HEK293T (cell line): ENCODE data around the gene GPS1.
A peak's percentile ranks its signal among the peaks of the same experiment; 100 is the strongest.

Source experiments
- CTCF ChIA-PET: fragments of 350-600 bp; formaldehyde crosslinking; extraction: SDS; loops from one replicate; lab custom pipeline; 2021; ENCODE audit warnings: antibody characterized with exemption, inconsistent platforms; lab: Yijun Ruan, JAX
- POLR2A ChIA-PET: fragments of 350-600 bp; formaldehyde crosslinking; extraction: SDS; loops from one replicate; lab custom pipeline; 2020; ENCODE audit warnings: antibody characterized with exemption, inconsistent platforms; lab: Yijun Ruan, JAX
- DNase-seq: peaks from one replicate; pipeline ENCODE4 v3.0.0; 2012; ENCODE audit warnings: mixed read lengths; ENCODE audit errors: extremely low spot score
- ARNT ChIP-seq: fragments of 450-650 bp; IDR thresholded peaks from 2 replicates; pipeline ENCODE4 v1.6.1; 2017; ENCODE audit warnings: mild to moderate bottlenecking
- BHLHE40 ChIP-seq: fragments of 450-650 bp; IDR thresholded peaks from 2 replicates; pipeline ENCODE4 v1.6.1; 2016; ENCODE audit warnings: mild to moderate bottlenecking, moderate library complexity, borderline replicate concordance
- CTBP1 ChIP-seq: fragments of 450-650 bp; IDR thresholded peaks from 2 replicates; pipeline ENCODE4 v1.6.1; 2016; ENCODE audit warnings: borderline replicate concordance
- ELF4 ChIP-seq: fragments of 450-650 bp; IDR thresholded peaks from 2 replicates; pipeline ENCODE4 v1.6.1; 2017; ENCODE audit warnings: antibody characterized with exemption
- FOXA1 ChIP-seq: fragments of 450-650 bp; IDR thresholded peaks from 2 replicates; pipeline ENCODE4 v1.6.1; 2016; ENCODE audit warnings: mild to moderate bottlenecking
- FOXK2 ChIP-seq: fragments of 450-650 bp; IDR thresholded peaks from 2 replicates; pipeline ENCODE4 v1.6.1; 2016; ENCODE audit warnings: mild to moderate bottlenecking
- FOXM1 ChIP-seq: fragments of 450-650 bp; IDR thresholded peaks from 2 replicates; pipeline ENCODE4 v1.6.1; 2017; ENCODE audit warnings: mild to moderate bottlenecking, borderline replicate concordance
- HDGF ChIP-seq: fragments of 450-650 bp; IDR thresholded peaks from 2 replicates; pipeline ENCODE4 v1.6.1; 2017; ENCODE audit warnings: antibody characterized with exemption, borderline replicate concordance
- L3MBTL2 ChIP-seq: fragments of 450-650 bp; conservative IDR thresholded peaks from 2 replicates; pipeline ENCODE4 v1.6.1; 2016; ENCODE audit warnings: mild to moderate bottlenecking
- LEF1 ChIP-seq: fragments of 450-650 bp; IDR thresholded peaks from 2 replicates; pipeline ENCODE4 v1.6.1; 2017; ENCODE audit warnings: mild to moderate bottlenecking, borderline replicate concordance
- NFRKB ChIP-seq: fragments of 450-650 bp; IDR thresholded peaks from 2 replicates; pipeline ENCODE4 v1.6.1; 2016; ENCODE audit warnings: mild to moderate bottlenecking, moderate library complexity
- SP1 ChIP-seq: fragments of 450-650 bp; IDR thresholded peaks from 2 replicates; pipeline ENCODE4 v1.6.1; 2017
- SUZ12 ChIP-seq: fragments of 450-650 bp; IDR thresholded peaks from 2 replicates; pipeline ENCODE4 v1.6.1; 2016; ENCODE audit warnings: mild to moderate bottlenecking
- TARDBP ChIP-seq: fragments of 450-650 bp; IDR thresholded peaks from 2 replicates; pipeline ENCODE4 v1.6.1; 2016
- ZNF384 ChIP-seq: fragments of 450-650 bp; IDR thresholded peaks from 2 replicates; pipeline ENCODE4 v1.6.1; 2016
- TF ChIP-seq, protein P1 (sequence below): fragments of 450-650 bp; IDR thresholded peaks from 2 replicates; pipeline ENCODE4 v1.6.1; 2016

GPS1 gene

DNA sequence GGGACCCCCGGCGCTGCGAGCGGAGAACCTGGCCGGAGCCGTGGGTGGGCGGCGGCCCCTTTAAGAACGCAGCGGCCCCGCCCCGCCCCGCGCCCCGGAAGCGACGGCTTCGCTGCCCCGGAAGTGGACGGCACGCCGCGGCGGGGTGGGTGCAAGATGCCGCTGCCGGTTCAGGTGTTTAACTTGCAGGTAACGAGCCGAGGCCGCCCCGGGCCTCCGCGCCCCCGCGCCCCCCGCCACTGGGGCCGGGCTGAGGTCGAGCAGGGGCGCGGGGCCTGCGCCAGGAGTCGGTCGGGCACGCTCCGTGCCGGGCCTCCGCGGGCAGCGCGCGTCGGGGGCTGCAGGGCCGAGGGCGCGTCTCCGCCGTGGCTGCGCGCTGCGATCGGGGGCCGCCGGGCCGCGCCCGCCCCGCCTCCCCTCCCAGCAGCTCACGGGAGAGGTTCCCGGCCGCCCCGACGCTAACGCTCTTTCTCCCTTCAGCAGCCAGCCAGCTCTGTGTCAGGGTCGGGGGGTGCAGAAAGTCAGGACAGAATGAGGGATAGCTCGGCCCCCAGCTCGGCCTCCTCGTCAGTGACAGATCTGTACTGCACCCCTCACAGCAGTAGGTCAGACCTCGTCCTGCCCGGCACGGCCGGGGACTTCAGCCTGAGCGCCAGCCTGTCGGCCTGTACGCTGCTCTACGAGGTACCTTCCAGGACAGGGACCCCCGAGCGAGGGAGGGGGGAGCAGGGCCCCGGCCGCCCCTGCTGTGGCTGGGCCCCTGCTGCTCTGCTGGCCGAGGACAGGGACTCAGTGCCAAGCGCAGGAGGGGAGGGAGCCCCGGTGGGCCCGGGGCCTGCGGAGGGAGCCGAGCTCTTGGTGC, at the start of gene GPS1, which contains the start of gene RFNG:
Gene GPS1, plus strand, starts transcription at position 123 of the 862 bp plus-strand sequence. Its CDS starts 34 bp downstream, at position 157.
Gene RFNG, minus strand, starts transcription at position 36 of the 862 bp plus-strand sequence. CDS start 45 bp downstream, outside the sequence.
- CTCF ChIA-PET, result no interaction called here
- POLR2A ChIA-PET, result interaction anchor here (0.9 to 6.3 kb wide), 5 partner anchors 12 to 46 kb away, joined by 3 to 46 read pairs (median 6); partner anchors contain the start of genes CENPX, DCXR, DUS1L and FASN
- peak; percentile 85 for DNase-seq
- no peak for TF ChIP-seq NFRKB
- TF ChIP-seq SP1, result no peak
- no peak for TF ChIP-seq TARDBP
- no peak for TF ChIP-seq SUZ12
- no peak for TF ChIP-seq L3MBTL2
- TF ChIP-seq HDGF, result no peak
- no peak for TF ChIP-seq LEF1
- TF ChIP-seq ARNT, result no peak
- no peak for TF ChIP-seq ZNF384
- TF ChIP-seq, protein P1, sequence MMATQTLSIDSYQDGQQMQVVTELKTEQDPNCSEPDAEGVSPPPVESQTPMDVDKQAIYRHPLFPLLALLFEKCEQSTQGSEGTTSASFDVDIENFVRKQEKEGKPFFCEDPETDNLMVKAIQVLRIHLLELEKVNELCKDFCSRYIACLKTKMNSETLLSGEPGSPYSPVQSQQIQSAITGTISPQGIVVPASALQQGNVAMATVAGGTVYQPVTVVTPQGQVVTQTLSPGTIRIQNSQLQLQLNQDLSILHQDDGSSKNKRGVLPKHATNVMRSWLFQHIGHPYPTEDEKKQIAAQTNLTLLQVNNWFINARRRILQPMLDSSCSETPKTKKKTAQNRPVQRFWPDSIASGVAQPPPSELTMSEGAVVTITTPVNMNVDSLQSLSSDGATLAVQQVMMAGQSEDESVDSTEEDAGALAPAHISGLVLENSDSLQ, result no peak
- no peak for TF ChIP-seq CTBP1
- no peak for TF ChIP-seq FOXK2
- no peak for TF ChIP-seq FOXA1
- no peak for TF ChIP-seq FOXM1
- TF ChIP-seq ELF4, result no peak
- TF ChIP-seq BHLHE40, result no peak

DNA sequence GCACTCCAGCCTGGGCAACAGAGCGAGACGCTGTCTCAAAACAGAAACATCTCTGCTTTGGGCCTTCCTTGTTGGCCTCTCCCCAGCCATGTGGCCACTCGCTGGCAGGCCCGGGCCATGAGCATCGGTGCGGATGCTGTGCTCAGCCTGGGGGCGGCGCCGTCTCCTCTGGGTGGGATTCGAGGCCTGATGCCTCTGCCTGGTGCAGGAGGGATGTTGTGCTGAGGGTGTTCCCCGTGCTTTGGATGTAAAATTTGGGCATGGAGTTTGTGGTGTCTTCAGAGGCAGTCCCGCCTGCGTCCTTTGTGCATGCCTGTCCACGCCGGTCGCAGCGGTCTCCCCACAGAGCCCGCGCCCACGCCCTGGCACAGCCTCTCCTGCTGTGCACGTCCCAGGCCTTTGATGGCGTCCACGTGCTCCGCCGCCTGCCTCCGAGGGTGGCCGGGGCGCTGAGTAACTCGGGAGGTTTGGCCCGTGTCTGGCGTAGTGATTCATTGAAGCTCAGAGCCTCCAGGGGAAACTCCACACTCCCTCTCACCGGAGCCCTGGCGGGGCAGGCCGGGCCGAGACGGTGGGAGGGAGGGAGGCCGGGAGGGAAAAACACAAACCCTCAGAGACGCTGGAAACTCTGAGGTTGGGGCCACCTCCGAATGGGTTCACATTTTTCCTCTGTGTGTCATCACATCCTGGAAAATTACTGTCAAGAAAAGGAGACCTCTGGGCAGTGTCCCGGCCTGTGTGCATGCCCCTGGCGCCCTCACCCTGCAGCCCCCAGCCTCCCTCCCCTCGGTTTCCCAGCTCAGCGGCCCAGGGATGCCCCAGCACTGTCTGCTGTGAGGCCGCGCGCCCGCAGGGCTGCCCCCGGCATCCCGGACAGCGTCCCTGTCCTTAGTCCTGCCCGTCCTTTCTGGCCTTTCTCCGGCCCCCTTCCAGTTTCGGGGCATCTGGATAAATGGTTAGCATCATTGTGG, 48.0 kb upstream of the GPS1 start:
- no peak for DNase-seq
- ChIA-PET POLR2A (no interaction called here), CTCF (no interaction called here)
- TF ChIP-seq CTBP1, result no peak
- no peak for TF ChIP-seq BHLHE40
- TF ChIP-seq, protein P1, result no peak
- TF ChIP-seq ARNT, result no peak
- no peak for TF ChIP-seq FOXM1
- no peak for TF ChIP-seq SP1
- TF ChIP-seq SUZ12, result no peak
- no peak for TF ChIP-seq FOXK2
- TF ChIP-seq NFRKB, result no peak
- TF ChIP-seq HDGF, result no peak

DNA sequence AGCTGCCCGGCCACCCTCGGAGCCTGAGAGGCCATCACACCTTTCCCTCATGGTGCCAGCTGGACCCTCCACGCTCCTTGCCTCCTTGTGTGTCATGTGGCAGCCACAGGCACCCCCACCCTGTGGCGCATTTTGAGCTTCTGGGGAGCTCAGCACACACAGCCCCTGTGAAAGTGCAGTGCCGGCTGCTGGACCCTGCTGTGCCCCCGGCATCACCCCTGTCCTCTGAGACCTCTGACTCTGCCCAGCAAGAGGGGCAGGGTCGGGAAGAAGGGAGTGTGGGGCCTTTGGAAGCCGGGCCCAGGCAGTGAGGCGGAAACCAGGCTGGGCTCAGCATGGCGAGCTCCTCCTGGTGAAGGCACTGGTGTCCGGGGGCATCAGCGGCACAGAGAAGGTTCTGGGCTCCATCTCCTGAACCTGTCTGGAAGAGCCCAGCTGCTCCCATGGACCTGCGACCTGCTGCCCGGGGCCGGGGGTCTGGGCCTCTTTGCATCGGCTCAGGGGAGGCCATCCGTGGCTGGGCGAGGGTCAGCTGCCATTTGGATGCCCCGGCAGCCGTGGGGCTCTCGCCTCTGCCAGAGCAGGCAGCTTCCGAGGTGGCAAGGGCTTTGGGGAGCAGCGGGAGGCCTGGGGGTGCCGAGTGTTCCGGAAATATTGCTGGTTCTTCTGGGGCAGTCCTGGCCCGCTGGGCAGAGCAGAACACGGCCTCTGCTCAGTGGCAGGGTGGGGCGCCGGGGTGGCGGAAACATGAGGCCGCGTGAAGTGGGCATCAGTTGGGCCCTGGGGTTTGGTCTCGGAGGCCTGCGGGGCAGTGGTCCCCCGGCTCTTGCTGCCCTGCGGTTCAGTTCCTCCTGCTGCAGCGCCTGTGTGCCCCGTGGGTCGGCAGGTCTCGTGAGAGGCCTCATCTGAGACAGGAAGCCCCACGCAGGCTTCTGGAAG, 46.9 kb upstream of the GPS1 start:
- TF ChIP-seq FOXM1 (no peak), SP1 (no peak), LEF1 (no peak), SUZ12 (no peak)
- ChIA-PET CTCF (no interaction called here), POLR2A (no interaction called here)
- no peak for DNase-seq

DNA sequence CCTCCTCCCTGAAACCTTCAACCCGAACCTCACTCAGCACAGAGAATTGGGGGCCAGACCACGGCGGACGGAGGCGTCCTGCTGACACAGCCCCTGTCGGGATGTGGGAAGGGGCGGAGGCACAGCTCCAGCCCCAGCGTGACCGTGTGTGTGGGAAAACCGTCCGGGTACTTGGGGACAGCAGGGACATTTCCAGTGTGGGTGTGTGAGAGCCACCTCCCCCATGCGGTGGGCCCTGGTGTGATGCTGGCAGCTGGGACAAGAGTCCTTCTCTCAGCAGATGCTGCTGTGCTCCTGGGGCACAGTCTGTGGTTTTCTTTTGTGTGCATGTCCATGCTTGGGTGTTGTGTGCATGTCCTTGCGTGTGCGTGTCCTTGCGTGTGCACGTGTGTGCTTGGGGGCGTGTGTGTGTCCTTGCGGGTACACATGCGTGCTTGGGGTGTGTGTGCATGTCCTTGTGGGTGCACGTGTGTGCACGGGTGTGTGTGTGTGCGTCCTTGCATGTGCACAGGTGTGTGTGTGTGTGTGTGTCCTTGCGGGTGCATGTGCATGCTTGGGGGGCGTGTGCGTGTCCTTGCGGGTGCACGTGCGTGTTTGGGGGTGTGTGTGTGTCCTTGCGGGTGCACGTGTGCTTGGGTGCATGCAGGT, 45.9 kb upstream of the GPS1 start:
- ChIA-PET POLR2A (no interaction called here), CTCF (no interaction called here)
- TF ChIP-seq FOXK2 (no peak), CTBP1 (no peak), SUZ12 (no peak), L3MBTL2 (no peak), TARDBP (no peak), NFRKB (no peak), ZNF384 (no peak), HDGF (no peak), BHLHE40 (no peak), SP1 (no peak), ARNT (no peak), FOXM1 (no peak), ELF4 (no peak), FOXA1 (no peak)
- TF ChIP-seq, protein P1, result no peak
- DNase-seq, result no peak
